PFSK-1 (cell line): Measurements from ENCODE around the gene HSPB8.

Experiments
- FOXP2 ChIP-seq: optimal IDR thresholded peaks from 2 replicates; pipeline ENCODE3; 2011; ENCODE audit warnings: borderline replicate concordance, control low read depth, inconsistent platforms; ENCODE audit not compliant: insufficient read depth; ENCODE audit errors: extremely low read length, extremely low read depth
- POLR2AphosphoS5 ChIP-seq: IDR thresholded peaks from 2 replicates; pipeline ENCODE4 v1.6.1; 2012; ENCODE audit warnings: low read depth, mild to moderate bottlenecking, control low read depth, low read length, moderate library complexity
- REST ChIP-seq, 2 experiments: IDR thresholded peaks; 2 replicates each; pipeline versions ENCODE4 v1.6.1 to v1.8.0; 2011 to 2012; ENCODE audit warnings: low read depth in 2 of 2, low read length in 2 of 2, control low read depth in 1 of 2, inconsistent platforms in 1 of 2, mild to moderate bottlenecking in 1 of 2, moderate library complexity in 1 of 2; ENCODE audit not compliant: insufficient read depth in 1 of 2
- SIN3A ChIP-seq: IDR thresholded peaks from 2 replicates; pipeline ENCODE4 v1.6.1; 2012; ENCODE audit warnings: mild to moderate bottlenecking, low read length, moderate library complexity, borderline replicate concordance; ENCODE audit not compliant: insufficient read depth
- TAF1 ChIP-seq: IDR thresholded peaks from 2 replicates; pipeline ENCODE4 v1.6.1; 2012; ENCODE audit warnings: low read length, control low read depth, borderline replicate concordance; ENCODE audit not compliant: insufficient read depth

Gene HSPB8

GRCh38 chr12:119169150-119169549, 9.6 kb upstream of the HSPB8 start:
- TF ChIP-seq SIN3A (no peak), FOXP2 (no peak), POLR2AphosphoS5 (no peak), TAF1 (no peak), REST (IDR thresholded peaks at IDR 0.05; ENCODE audit: insufficient read depth in 1 of 2, low read depth in 2 of 2, low read length in 2 of 2) (no peak)

GRCh38 chr12:119171291-119171690, 7.4 kb upstream of the HSPB8 start:
- TF ChIP-seq POLR2AphosphoS5 = no peak
- TF ChIP-seq TAF1 = no peak
- no peak for TF ChIP-seq REST (IDR thresholded peaks at IDR 0.05; ENCODE audit: insufficient read depth in 1 of 2, low read depth in 2 of 2, low read length in 2 of 2)
- TF ChIP-seq FOXP2 = no peak

DNA sequence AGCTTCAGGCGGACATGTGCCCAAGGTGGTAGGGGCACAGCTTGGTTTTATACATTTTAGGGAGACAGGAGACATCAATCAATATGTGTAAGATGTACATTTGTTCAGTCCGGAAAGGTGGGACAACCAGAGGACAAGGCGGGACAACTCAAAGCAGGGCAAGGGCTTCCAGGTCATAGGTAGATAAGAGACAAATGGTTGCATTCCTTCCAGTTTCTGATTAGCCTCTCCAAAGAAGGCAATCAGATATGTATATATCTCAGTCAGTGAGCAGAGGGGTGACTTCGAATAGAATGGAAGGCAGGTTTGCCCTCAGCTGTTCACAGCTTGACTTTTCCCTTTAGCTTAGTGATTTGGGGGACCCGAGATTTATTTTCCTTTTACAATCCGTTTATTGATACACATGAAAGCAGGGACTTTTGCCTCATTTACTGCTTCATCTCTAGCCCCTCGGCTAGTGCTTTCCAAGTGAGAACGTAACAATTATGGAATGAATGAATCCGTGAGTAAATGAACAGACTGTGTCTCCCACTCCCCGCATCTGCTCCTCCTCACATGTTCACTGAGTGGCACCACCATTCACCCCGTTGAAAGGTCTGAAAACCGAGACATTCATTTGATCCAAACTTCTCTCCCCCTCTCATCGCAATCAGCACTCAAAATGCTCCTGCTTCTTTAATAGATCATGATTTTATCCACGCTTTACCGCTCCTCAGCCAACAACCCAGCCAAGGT, 6.9 kb upstream of the HSPB8 start:
- TF ChIP-seq TAF1 (no peak), SIN3A (no peak), REST (IDR thresholded peaks at IDR 0.05; ENCODE audit: insufficient read depth in 1 of 2, low read depth in 2 of 2, low read length in 2 of 2) (no peak), POLR2AphosphoS5 (no peak), FOXP2 (no peak)

DNA sequence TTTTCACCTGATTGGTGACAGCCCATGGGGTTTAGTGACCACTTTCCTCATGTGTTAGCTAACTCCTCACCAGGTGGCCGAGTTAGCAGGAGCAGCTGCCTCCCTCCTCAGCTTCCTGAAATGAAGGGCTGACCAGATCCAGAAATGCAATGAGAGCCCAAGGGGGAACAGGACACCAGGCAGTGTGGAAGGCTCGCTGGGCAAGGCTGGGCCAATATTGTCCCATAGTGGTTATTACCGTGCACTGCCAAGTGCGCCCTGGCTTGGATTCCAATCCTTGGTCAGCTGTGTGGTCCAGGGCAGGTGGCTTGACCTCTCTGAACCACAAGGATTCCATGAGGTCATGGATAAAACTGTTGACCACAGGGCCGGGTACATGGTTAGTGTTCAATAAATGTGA, 3.6 kb upstream of the HSPB8 start:
- TF ChIP-seq POLR2AphosphoS5 (no peak), REST (IDR thresholded peaks at IDR 0.05; ENCODE audit: insufficient read depth in 1 of 2, low read depth in 2 of 2, low read length in 2 of 2) (no peak), TAF1 (no peak), FOXP2 (no peak), SIN3A (no peak)
